Measurements from ENCODE around the gene CHAC1. TPM values are rescaled to one million over a fixed set of nuclear protein-coding genes. Genes with fewer than 3 reads are reported as not detected.

The CHAC1 gene
- total and polyA plus RNA-seq, 10 donors, result 0.39 to 5.5 (median 1.6) TPM

- DNase-seq, result no peak
- H3K9me3 ChIP-seq, result no peaks in the 10 kb centered on the region
- H3K4me3 ChIP-seq, result no peak overlapping the region
- intact Hi-C loops (cut with DNase I; ENCODE audit: low total_unique reads), result no loop called here
- 92 to 99% (median 97%) methylated on average over 4 of the region's 4 CpGs for WGBS, 5 donors
- peaks cover 3 to 48% (median 21%) of the 10 kb centered on the region in 6 donors for H3K4me1 ChIP-seq
- TF ChIP-seq POLR2A (IDR thresholded peaks at IDR 0.05), result no peak
- no peak for TF ChIP-seq POLR2AphosphoS5 (IDR thresholded peaks at IDR 0.05)
- TF ChIP-seq, protein P1, sequence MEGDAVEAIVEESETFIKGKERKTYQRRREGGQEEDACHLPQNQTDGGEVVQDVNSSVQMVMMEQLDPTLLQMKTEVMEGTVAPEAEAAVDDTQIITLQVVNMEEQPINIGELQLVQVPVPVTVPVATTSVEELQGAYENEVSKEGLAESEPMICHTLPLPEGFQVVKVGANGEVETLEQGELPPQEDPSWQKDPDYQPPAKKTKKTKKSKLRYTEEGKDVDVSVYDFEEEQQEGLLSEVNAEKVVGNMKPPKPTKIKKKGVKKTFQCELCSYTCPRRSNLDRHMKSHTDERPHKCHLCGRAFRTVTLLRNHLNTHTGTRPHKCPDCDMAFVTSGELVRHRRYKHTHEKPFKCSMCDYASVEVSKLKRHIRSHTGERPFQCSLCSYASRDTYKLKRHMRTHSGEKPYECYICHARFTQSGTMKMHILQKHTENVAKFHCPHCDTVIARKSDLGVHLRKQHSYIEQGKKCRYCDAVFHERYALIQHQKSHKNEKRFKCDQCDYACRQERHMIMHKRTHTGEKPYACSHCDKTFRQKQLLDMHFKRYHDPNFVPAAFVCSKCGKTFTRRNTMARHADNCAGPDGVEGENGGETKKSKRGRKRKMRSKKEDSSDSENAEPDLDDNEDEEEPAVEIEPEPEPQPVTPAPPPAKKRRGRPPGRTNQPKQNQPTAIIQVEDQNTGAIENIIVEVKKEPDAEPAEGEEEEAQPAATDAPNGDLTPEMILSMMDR (IDR thresholded peaks at IDR 0.05 in 8 of 11, conservative IDR thresholded peaks at IDR 0.05 in 3 of 11), result no peak
- no peak overlapping the region for H3K27ac ChIP-seq
- peaks cover 6 to 94% (median 66%) of the 10 kb centered on the region in 6 donors for H3K36me3 ChIP-seq
- no peaks in the 10 kb centered on the region for H3K27me3 ChIP-seq (replicated peaks in 1 of 7)
These were observed 25.3 kb downstream of the CHAC1 start for GRCh38 chr15:40978562-40978961.

DNA sequence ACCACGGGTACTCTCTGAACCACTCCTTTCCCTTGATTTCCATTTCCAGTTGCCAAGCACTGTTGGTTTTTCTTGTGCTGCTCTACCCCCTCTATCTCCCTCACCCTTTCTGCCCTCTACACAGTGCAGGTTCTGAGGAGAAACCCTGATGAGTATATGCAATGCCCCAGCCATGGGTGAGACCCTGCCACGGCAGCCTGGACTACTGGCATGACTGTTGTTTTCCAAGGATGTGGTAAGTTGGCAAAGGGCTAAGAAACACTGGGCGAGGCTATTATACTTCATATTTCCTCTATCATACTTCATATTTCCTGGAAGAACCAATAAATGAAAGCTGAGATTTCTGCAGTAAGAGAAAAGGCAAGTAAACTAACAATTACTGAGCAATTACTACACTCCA is 27.9 kb downstream of the CHAC1 start:
- peaks cover 10 to 100% (median 91%) of the 10 kb centered on the region in 6 donors for H3K36me3 ChIP-seq
- H3K9me3 ChIP-seq, result no peaks in the 10 kb centered on the region
- no peak for DNase-seq
- no peaks in the 10 kb centered on the region for H3K27me3 ChIP-seq (replicated peaks in 1 of 7)
- WGBS, 5 donors, result 60 to 77% (median 69%) methylated on average over 3 of the region's 3 CpGs
- intact Hi-C loops (cut with DNase I; ENCODE audit: low total_unique reads), result no loop called here
- peak overlapping the region; percentile 16 to 77 (median 66) for H3K27ac ChIP-seq
- peaks cover 3 to 54% (median 22%) of the 10 kb centered on the region in 6 donors for H3K4me1 ChIP-seq
- H3K4me3 ChIP-seq, result no peak overlapping the region
- TF ChIP-seq, protein P1 (IDR thresholded peaks at IDR 0.05 in 8 of 11, conservative IDR thresholded peaks at IDR 0.05 in 3 of 11), result no peak
- no peak for TF ChIP-seq POLR2AphosphoS5 (IDR thresholded peaks at IDR 0.05)
- no peak for TF ChIP-seq POLR2A (IDR thresholded peaks at IDR 0.05)

DNA sequence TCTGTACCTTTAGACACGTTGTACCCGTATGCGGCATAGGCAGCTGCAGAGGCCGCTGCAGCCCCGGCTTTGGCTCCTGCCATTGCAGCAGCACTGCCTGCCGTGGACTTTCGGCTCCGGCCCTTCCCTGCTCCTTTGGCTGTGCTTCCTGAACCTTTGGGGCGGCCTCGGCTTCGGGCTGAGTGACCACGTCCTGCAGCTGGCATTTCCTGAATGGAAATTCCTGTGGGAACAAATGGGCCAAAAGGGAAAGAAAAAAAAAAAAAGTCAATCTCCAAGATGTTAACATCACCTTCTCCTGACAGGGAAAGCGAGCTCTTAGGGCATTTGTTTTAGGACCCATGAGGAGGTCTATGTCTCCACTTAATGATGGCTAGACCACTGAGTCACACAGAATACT is 29.6 kb downstream of the CHAC1 start:
- no peak overlapping the region for H3K4me3 ChIP-seq
- TF ChIP-seq POLR2A (IDR thresholded peaks at IDR 0.05) (no peak), POLR2AphosphoS5 (IDR thresholded peaks at IDR 0.05) (peak; percentile 74 to 79 (median 74))
- TF ChIP-seq, protein P1 (IDR thresholded peaks at IDR 0.05 in 8 of 11, conservative IDR thresholded peaks at IDR 0.05 in 3 of 11), result peak in 1 of 11 experiments; percentile 8
- peak; percentile 82 for DNase-seq
- 67 to 80% (median 74%) methylated on average over 13 of the region's 13 CpGs for WGBS, 5 donors
- intact Hi-C loops (cut with DNase I; ENCODE audit: low total_unique reads), result no loop called here
- peaks cover 10 to 100% (median 95%) of the 10 kb centered on the region in 6 donors for H3K36me3 ChIP-seq
- peak overlapping the region in 7 of 8 donors; percentile 49 to 77 (median 70) for H3K27ac ChIP-seq
- no peaks in the 10 kb centered on the region for H3K9me3 ChIP-seq
- no peaks in the 10 kb centered on the region for H3K27me3 ChIP-seq (replicated peaks in 1 of 7)
- H3K4me1 ChIP-seq, result peaks cover 3 to 42% (median 22%) of the 10 kb centered on the region in 6 donors

DNA sequence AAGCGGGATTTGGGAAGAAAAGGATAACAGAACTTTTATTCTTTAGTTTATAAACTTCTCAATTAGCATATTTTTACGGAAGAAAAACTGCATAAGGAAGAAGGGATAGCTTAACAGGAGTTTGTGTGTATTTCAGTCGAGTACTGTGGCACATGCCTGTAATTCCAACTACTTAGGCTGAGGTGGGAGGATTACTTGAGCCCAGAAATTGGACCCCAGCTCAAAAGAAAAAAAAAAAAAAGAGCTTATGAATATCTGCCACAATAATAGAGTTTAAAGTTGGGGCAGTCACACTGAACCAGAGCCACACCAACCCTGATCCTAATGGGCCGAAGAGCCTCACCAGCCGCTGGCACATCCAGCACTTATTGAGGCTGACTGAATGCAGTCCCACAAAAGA is 31.1 kb downstream of the CHAC1 start:
- Histone ChIP-seq H3K36me3 (peaks cover 10 to 99% (median 82%) of the 10 kb centered on the region in 6 donors), H3K4me1 (peaks cover 3 to 42% (median 22%) of the 10 kb centered on the region in 6 donors), H3K9me3 (no peaks in the 10 kb centered on the region), H3K27me3 (replicated peaks in 1 of 7) (no peaks in the 10 kb centered on the region), H3K4me3 (no peak overlapping the region), H3K27ac (peak overlapping the region in 2 of 8 donors; percentile 70 to 76)
- WGBS, 5 donors, result 89 to 95% (median 93%) methylated on average over 5 of the region's 5 CpGs
- DNase-seq, result no peak
- TF ChIP-seq POLR2AphosphoS5 (IDR thresholded peaks at IDR 0.05), result no peak
- TF ChIP-seq, protein P1 (IDR thresholded peaks at IDR 0.05 in 8 of 11, conservative IDR thresholded peaks at IDR 0.05 in 3 of 11), result no peak
- no peak for TF ChIP-seq POLR2A (IDR thresholded peaks at IDR 0.05)
- intact Hi-C loops (cut with DNase I; ENCODE audit: low total_unique reads), result no loop called here
